Testis (tissue), 2 donors: ENCODE data around the gene DUSP18.

Experiments used
- POLR2A ChIP-seq: fragments of 450-650 bp; IDR thresholded peaks from one replicate; pipeline ENCODE4 v1.6.1; 2017; ENCODE audit warnings: antibody characterized with exemption, mild to moderate bottlenecking, moderate library complexity
- TF ChIP-seq, protein P1 (sequence below), 3 experiments: fragments of 450-650 bp in 2 of 3; fragments of 200-600 bp in 1 of 3; sonication (generic) in 1 of 3; IDR thresholded peaks; one replicate each; pipeline ENCODE4 v1.5.1; 2016 to 2019; ENCODE audit warnings: antibody characterized with exemption in 3 of 3, mild to moderate bottlenecking in 2 of 3, moderate library complexity in 1 of 3

DNA sequence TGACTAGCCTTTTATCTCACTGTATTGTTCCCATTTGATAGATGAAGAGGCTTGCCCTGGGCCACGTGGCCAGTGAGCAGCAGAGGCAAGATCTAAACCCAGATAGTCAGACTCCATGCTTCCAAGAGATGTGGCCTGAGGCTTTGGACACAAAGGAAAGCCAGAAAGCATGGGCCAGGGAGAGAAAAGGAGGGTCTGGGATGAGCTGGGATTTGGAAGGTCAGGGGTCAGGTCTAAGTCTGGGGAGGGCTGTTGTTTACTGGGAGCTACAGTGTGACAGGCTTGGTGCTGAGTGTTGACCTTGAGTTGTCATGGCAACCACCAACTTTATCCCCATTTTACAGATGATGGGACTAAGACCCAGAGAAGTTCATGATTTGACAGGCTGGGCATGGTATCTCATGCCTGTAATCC, 30.0 kb downstream of the DUSP18 start:
- no peak for TF ChIP-seq POLR2A
- TF ChIP-seq, protein P1, sequence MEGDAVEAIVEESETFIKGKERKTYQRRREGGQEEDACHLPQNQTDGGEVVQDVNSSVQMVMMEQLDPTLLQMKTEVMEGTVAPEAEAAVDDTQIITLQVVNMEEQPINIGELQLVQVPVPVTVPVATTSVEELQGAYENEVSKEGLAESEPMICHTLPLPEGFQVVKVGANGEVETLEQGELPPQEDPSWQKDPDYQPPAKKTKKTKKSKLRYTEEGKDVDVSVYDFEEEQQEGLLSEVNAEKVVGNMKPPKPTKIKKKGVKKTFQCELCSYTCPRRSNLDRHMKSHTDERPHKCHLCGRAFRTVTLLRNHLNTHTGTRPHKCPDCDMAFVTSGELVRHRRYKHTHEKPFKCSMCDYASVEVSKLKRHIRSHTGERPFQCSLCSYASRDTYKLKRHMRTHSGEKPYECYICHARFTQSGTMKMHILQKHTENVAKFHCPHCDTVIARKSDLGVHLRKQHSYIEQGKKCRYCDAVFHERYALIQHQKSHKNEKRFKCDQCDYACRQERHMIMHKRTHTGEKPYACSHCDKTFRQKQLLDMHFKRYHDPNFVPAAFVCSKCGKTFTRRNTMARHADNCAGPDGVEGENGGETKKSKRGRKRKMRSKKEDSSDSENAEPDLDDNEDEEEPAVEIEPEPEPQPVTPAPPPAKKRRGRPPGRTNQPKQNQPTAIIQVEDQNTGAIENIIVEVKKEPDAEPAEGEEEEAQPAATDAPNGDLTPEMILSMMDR (IDR thresholded peaks at IDR 0.05) = no peak
